AG10803 (cell line): ENCODE results near the gene LSP1.

Source experiments
- DNase-seq: peaks from one replicate; pipeline ENCODE4 v3.0.0; 2010; ENCODE audit warnings: low read depth
- H3K4me3 ChIP-seq: 2 replicates; pipeline ENCODE4 v1.5.1; 2011; ENCODE audit warnings: mild to moderate bottlenecking, low read length, control low read depth
- CTCF ChIP-seq: conservative IDR thresholded peaks from 2 replicates; pipeline ENCODE4 v1.5.1; 2011; ENCODE audit warnings: mild to moderate bottlenecking, low read length, control low read depth, inconsistent platforms

Gene LSP1

DNA sequence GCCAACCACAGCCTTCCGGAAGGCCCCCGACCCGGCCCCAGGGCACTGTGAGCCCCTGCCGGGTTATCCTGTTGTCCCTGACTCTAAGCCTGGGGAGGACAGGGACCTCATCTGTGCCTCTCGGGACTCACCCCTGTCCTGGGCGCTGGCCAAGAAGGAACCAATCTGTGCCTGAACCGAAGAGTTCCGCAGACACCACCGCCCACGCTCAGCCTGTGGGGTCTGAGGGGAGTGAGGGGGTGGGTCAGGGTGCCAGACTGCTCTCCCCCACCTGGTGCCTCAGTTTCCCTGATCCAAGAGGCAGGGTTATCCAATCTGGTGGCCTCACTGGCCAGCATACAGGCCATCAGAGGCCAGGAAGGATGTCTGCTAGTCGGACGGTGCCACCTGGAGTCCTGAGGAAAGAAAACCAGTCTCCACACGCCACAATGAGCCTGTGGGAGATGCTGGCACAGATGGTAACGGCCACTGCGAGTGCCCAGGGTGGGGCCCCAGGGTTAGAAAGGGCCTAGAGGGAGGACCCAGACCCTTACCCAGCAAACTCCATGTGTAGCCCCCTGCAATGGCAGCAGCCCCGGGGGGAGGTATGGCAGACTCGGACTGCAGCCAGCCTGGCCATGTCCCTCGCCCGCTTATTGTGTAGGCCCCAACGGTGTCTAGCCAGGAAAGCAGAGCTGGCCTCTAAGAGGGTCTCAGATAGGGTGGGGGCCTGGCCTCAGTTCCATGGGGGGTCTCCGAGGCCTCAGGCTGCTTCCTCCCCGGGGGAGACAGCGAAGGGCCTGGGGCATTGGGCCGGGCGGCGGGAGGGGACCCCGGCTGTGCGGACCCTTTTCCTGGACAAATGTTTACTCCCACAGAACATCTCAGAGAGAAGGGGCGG lies 65.8 kb downstream of the LSP1 start:
- TF ChIP-seq CTCF = no peak

DNA sequence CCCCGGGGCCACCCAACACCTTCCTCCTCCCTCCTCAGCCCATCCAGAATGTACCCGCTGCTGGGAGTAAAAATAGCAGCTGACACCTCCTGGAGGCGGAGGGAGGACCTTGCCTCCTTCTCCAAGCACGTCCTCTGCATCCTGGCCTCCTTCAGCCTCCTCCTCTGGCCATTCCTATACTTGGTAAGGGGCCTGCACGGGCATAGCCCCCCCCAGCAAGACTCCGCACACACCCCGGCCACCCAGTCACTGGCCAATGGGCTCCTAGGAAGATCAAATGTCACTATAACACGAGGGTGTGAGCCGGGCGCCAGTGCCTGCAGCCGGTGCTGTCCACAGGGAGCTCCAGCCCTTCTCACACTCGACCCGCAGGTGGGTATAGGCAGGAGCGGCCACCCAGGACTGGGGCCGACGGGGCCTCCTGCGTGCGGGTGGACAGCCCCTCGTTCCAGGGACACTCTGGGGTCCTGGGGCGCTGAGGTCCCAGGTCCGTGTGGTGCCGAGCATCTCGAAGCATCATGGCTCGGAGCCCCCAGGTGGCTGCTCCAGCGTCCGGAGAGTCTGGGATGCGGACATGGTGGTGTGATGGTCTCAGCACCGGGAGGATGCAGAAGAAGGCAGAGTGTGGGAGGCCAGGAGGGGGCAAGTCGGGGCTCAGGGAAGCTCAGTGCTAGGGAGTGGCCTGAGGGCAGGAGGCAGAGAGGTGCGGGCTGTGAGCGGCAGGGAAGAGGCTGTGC lies 66.7 kb downstream of the LSP1 start, which contains the start of gene TNNT3:
Gene TNNT3 (plus strand): TSS at position 313 of the 737 bp plus-strand sequence. CDS start 3,172 bp downstream, outside the sequence.
- no peak for TF ChIP-seq CTCF
- DNase-seq = no peak
- no peak within 1 kb of the TSS for H3K4me3 ChIP-seq

More for the DNA sequence above, 65.8 kb downstream of the LSP1 start:
- H3K4me3 ChIP-seq = no peak overlapping the region
- no peak for DNase-seq

GRCh38 chr11:1920128-1920908 lies 67.4 kb downstream of the LSP1 start:
- no peak for DNase-seq
- TF ChIP-seq CTCF = no peak
- H3K4me3 ChIP-seq = no peak overlapping the region

GRCh38 chr11:1920909-1921573 lies 68.2 kb downstream of the LSP1 start:
- no peak for TF ChIP-seq CTCF
- DNase-seq = no peak
- no peak overlapping the region for H3K4me3 ChIP-seq

GRCh38 chr11:1921574-1922141 lies 68.8 kb downstream of the LSP1 start:
- H3K4me3 ChIP-seq = no peak overlapping the region
- DNase-seq = peak; percentile 53
- no peak for TF ChIP-seq CTCF

- no peak for TF ChIP-seq CTCF
- DNase-seq = no peak
- H3K4me3 ChIP-seq = no peak overlapping the region
Observed at GRCh38 chr11:1922481-1923081, 69.7 kb downstream of the LSP1 start.
